HUES6 (cell line): ENCODE measurements around the gene STUM.
"Not testable (repeated sequence)": the region's sequence is repeated elsewhere in the genome, so short reads cannot be mapped to it uniquely, and the experiment has no call there.

Experiments
- H3K27ac ChIP-seq: 2 replicates; pipeline ENCODE4 v1.7.0; 2013; ENCODE audit warnings: low read depth, mild to moderate bottlenecking, low read length, inconsistent platforms
- H3K27me3 ChIP-seq: 2 replicates; pipeline ENCODE4 v1.6.1; 2013; ENCODE audit warnings: low read length; ENCODE audit not compliant: control insufficient read depth, insufficient read depth
- H3K36me3 ChIP-seq: 2 replicates; pipeline ENCODE4 v1.6.1; 2013; ENCODE audit warnings: low read length; ENCODE audit not compliant: control insufficient read depth, insufficient read depth
- H3K4me1 ChIP-seq: 2 replicates; pipeline ENCODE4 v1.6.1; 2013; ENCODE audit warnings: low read length; ENCODE audit not compliant: control insufficient read depth, insufficient read depth
- H3K4me3 ChIP-seq: 2 replicates; pipeline ENCODE4 v1.5.1; 2013; ENCODE audit warnings: low read depth, low read length
- H3K9ac ChIP-seq: one replicate; pipeline ENCODE4 v1.6.1; 2013; ENCODE audit warnings: mild to moderate bottlenecking, low read length
- H3K9me3 ChIP-seq: 2 replicates; pipeline ENCODE4 v1.6.1; 2013; ENCODE audit warnings: low read depth, low read length; ENCODE audit not compliant: control insufficient read depth, insufficient read depth

Gene STUM

GRCh38 chr1:226617109-226617508 lies 68.5 kb downstream of the STUM start:
- Histone ChIP-seq H3K27ac (no peak overlapping the region), H3K9ac (no peak overlapping the region), H3K4me1 (no peaks in the 10 kb centered on the region), H3K36me3 (no peaks in the 10 kb centered on the region), H3K27me3 (no peaks in the 10 kb centered on the region), H3K9me3 (0 out of 2 replicates have a peak, but pooled peaks cover 2% of the 10 kb centered on the region), H3K4me3 (no peak overlapping the region)

- not testable (repeated sequence) for H3K9me3 ChIP-seq, H3K4me3 ChIP-seq, H3K4me1 ChIP-seq, H3K36me3 ChIP-seq, H3K9ac ChIP-seq, H3K27me3 ChIP-seq, H3K27ac ChIP-seq
Observed at GRCh38 chr1:226617719-226618118, 69.2 kb downstream of the STUM start.

GRCh38 chr1:226618380-226618779 lies 69.8 kb downstream of the STUM start:
- Histone ChIP-seq H3K4me1 (no peaks in the 10 kb centered on the region), H3K27me3 (no peaks in the 10 kb centered on the region), H3K4me3 (no peak overlapping the region), H3K27ac (no peak overlapping the region), H3K9ac (no peak overlapping the region), H3K36me3 (no peaks in the 10 kb centered on the region), H3K9me3 (0 out of 2 replicates have a peak, but pooled peaks cover 2% of the 10 kb centered on the region)

- Histone ChIP-seq H3K9me3 (0 out of 2 replicates have a peak, but pooled peaks cover 2% of the 10 kb centered on the region), H3K9ac (no peak overlapping the region), H3K4me1 (no peaks in the 10 kb centered on the region), H3K27ac (no peak overlapping the region), H3K36me3 (no peaks in the 10 kb centered on the region), H3K4me3 (no peak overlapping the region), H3K27me3 (no peaks in the 10 kb centered on the region)
Observed at GRCh38 chr1:226619031-226619430, 70.5 kb downstream of the STUM start.

- no peak overlapping the region for H3K9ac ChIP-seq
- H3K4me3 ChIP-seq = no peak overlapping the region
- no peaks in the 10 kb centered on the region for H3K36me3 ChIP-seq
- no peak overlapping the region for H3K27ac ChIP-seq
- H3K9me3 ChIP-seq = peaks cover 3% of the 10 kb centered on the region
- H3K27me3 ChIP-seq = peaks cover 18% of the 10 kb centered on the region
- H3K4me1 ChIP-seq = 0 out of 2 replicates have a peak, but pooled peaks cover 2% of the 10 kb centered on the region
Observed at GRCh38 chr1:226622012-226622411, 73.4 kb downstream of the STUM start.

- Histone ChIP-seq H3K36me3 (no peaks in the 10 kb centered on the region), H3K27me3 (peaks cover 24% of the 10 kb centered on the region), H3K4me3 (no peak overlapping the region), H3K4me1 (0 out of 2 replicates have a peak, but pooled peaks cover 2% of the 10 kb centered on the region), H3K9ac (no peak overlapping the region), H3K27ac (no peak overlapping the region), H3K9me3 (peaks cover 3% of the 10 kb centered on the region)
Observed at GRCh38 chr1:226624526-226624925, 76.0 kb downstream of the STUM start.

GRCh38 chr1:226625326-226625725 lies 76.8 kb downstream of the STUM start:
- no peak overlapping the region for H3K27ac ChIP-seq
- H3K9ac ChIP-seq = no peak overlapping the region
- H3K4me3 ChIP-seq = no peak overlapping the region
- H3K9me3 ChIP-seq = peaks cover 3% of the 10 kb centered on the region
- H3K36me3 ChIP-seq = no peaks in the 10 kb centered on the region
- H3K27me3 ChIP-seq = peaks cover 24% of the 10 kb centered on the region
- H3K4me1 ChIP-seq = 0 out of 2 replicates have a peak, but pooled peaks cover 2% of the 10 kb centered on the region

GRCh38 chr1:226625832-226626576 lies 77.4 kb downstream of the STUM start:
- Histone ChIP-seq H3K9me3 (peaks cover 3% of the 10 kb centered on the region), H3K4me3 (no peak overlapping the region), H3K27ac (no peak overlapping the region), H3K9ac (no peak overlapping the region), H3K4me1 (0 out of 2 replicates have a peak, but pooled peaks cover 2% of the 10 kb centered on the region), H3K36me3 (no peaks in the 10 kb centered on the region), H3K27me3 (peaks cover 24% of the 10 kb centered on the region)

- peaks cover 3% of the 10 kb centered on the region for H3K9me3 ChIP-seq
- no peak overlapping the region for H3K4me3 ChIP-seq
- H3K27me3 ChIP-seq = peaks cover 24% of the 10 kb centered on the region
- 0 out of 2 replicates have a peak, but pooled peaks cover 2% of the 10 kb centered on the region for H3K4me1 ChIP-seq
- H3K27ac ChIP-seq = no peak overlapping the region
- H3K36me3 ChIP-seq = no peaks in the 10 kb centered on the region
- H3K9ac ChIP-seq = no peak overlapping the region
Observed at GRCh38 chr1:226626577-226626956, 78.0 kb downstream of the STUM start.

- Histone ChIP-seq H3K9ac (no peak overlapping the region), H3K27ac (no peak overlapping the region), H3K4me1 (0 out of 2 replicates have a peak, but pooled peaks cover 2% of the 10 kb centered on the region), H3K9me3 (peaks cover 3% of the 10 kb centered on the region), H3K27me3 (peaks cover 24% of the 10 kb centered on the region), H3K4me3 (no peak overlapping the region), H3K36me3 (no peaks in the 10 kb centered on the region)
Observed at GRCh38 chr1:226627050-226627755, 78.6 kb downstream of the STUM start.

GRCh38 chr1:226627924-226628611 lies 79.5 kb downstream of the STUM start:
- no peak overlapping the region for H3K9ac ChIP-seq
- peaks cover 3% of the 10 kb centered on the region for H3K9me3 ChIP-seq
- H3K36me3 ChIP-seq = no peaks in the 10 kb centered on the region
- H3K4me1 ChIP-seq = 0 out of 2 replicates have a peak, but pooled peaks cover 2% of the 10 kb centered on the region
- H3K27me3 ChIP-seq = peaks cover 24% of the 10 kb centered on the region
- H3K4me3 ChIP-seq = no peak overlapping the region
- H3K27ac ChIP-seq = no peak overlapping the region
